SK-N-SH (cell line): ENCODE results near the gene VTI1B.

Source experiments
- RFX5 ChIP-seq: IDR thresholded peaks from 2 replicates; pipeline ENCODE4 v1.6.1; 2012; ENCODE audit warnings: mild to moderate bottlenecking, improper control_type of control experiment, low read length
- SMC3 ChIP-seq: IDR thresholded peaks from 2 replicates; pipeline ENCODE4 v1.6.1; 2012; ENCODE audit warnings: low read depth, low read length, improper control_type of control experiment
- TF ChIP-seq, protein P1 (sequence below): fragments of 150-350 bp; IDR thresholded peaks from 2 replicates; pipeline ENCODE4 v1.6.1; 2016; ENCODE audit warnings: mild to moderate bottlenecking, low read depth, low read length
- TF ChIP-seq, protein P2 (sequence below): fragments of 200-600 bp; sonication (generic); IDR thresholded peaks from 2 replicates; pipeline ENCODE4 v1.6.1; 2017; ENCODE audit warnings: antibody characterized with exemption, mild to moderate bottlenecking, moderate library complexity
- TF ChIP-seq, protein P3 (sequence below): IDR thresholded peaks from 2 replicates; pipeline ENCODE4 v1.4.0; 2012; ENCODE audit warnings: low read depth, borderline replicate concordance
- TF ChIP-seq, protein P4 (sequence below): IDR thresholded peaks from 2 replicates; pipeline ENCODE4 v1.4.0; 2012; ENCODE audit warnings: low read depth, borderline replicate concordance

DNA sequence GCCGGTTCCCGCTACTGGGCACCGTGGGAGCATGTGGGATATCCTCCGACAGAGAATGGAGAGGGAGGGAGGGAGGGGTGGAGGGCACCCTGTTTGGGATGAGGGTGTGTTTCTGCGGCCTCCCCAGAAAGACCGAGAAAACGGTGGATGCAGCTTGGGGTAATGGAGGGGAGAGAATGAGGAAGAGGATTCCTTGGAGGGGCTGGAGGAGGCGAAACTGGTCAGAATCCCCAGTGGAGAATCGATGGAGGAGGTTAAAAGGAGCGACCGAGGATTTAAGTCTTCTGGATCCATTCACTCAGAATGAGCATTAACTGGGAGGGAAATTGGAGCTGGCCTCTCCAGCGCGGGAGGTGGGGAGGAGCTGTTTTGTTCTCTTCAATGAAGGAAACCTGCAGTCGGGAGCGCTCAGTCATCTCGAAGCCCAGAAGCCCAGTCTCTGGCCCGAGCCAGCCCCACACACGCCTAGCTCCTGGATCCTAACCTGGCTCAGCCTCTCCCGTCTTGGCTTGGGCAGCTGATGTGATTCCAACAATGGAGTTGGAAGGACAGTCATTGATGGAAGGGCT is 54.1 kb downstream of the VTI1B start:
- TF ChIP-seq, protein P1, sequence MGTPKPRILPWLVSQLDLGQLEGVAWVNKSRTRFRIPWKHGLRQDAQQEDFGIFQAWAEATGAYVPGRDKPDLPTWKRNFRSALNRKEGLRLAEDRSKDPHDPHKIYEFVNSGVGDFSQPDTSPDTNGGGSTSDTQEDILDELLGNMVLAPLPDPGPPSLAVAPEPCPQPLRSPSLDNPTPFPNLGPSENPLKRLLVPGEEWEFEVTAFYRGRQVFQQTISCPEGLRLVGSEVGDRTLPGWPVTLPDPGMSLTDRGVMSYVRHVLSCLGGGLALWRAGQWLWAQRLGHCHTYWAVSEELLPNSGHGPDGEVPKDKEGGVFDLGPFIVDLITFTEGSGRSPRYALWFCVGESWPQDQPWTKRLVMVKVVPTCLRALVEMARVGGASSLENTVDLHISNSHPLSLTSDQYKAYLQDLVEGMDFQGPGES: no peak
- TF ChIP-seq SMC3: no peak
- no peak for TF ChIP-seq RFX5
- TF ChIP-seq, protein P2, sequence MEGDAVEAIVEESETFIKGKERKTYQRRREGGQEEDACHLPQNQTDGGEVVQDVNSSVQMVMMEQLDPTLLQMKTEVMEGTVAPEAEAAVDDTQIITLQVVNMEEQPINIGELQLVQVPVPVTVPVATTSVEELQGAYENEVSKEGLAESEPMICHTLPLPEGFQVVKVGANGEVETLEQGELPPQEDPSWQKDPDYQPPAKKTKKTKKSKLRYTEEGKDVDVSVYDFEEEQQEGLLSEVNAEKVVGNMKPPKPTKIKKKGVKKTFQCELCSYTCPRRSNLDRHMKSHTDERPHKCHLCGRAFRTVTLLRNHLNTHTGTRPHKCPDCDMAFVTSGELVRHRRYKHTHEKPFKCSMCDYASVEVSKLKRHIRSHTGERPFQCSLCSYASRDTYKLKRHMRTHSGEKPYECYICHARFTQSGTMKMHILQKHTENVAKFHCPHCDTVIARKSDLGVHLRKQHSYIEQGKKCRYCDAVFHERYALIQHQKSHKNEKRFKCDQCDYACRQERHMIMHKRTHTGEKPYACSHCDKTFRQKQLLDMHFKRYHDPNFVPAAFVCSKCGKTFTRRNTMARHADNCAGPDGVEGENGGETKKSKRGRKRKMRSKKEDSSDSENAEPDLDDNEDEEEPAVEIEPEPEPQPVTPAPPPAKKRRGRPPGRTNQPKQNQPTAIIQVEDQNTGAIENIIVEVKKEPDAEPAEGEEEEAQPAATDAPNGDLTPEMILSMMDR: no peak
- TF ChIP-seq, protein P3, sequence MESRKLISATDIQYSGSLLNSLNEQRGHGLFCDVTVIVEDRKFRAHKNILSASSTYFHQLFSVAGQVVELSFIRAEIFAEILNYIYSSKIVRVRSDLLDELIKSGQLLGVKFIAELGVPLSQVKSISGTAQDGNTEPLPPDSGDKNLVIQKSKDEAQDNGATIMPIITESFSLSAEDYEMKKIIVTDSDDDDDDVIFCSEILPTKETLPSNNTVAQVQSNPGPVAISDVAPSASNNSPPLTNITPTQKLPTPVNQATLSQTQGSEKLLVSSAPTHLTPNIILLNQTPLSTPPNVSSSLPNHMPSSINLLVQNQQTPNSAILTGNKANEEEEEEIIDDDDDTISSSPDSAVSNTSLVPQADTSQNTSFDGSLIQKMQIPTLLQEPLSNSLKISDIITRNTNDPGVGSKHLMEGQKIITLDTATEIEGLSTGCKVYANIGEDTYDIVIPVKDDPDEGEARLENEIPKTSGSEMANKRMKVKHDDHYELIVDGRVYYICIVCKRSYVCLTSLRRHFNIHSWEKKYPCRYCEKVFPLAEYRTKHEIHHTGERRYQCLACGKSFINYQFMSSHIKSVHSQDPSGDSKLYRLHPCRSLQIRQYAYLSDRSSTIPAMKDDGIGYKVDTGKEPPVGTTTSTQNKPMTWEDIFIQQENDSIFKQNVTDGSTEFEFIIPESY: no peak
- TF ChIP-seq, protein P4, sequence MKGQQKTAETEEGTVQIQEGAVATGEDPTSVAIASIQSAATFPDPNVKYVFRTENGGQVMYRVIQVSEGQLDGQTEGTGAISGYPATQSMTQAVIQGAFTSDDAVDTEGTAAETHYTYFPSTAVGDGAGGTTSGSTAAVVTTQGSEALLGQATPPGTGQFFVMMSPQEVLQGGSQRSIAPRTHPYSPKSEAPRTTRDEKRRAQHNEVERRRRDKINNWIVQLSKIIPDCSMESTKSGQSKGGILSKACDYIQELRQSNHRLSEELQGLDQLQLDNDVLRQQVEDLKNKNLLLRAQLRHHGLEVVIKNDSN: no peak
